Measurements from ENCODE around the gene CALN1. TPM values are rescaled to one million over a fixed set of nuclear protein-coding genes. Genes with fewer than 3 reads are reported as not detected.

CALN1 gene
- total RNA-seq, 2 donors from 2014 or later = 4.3 to 6.9 TPM

GRCh38 chr7:72170475-72170874, 241.7 kb downstream of the CALN1 start:
- no peaks in the 10 kb centered on the region for H3K27me3 ChIP-seq (ENCODE audit: control insufficient read depth, insufficient read depth, low read length, poor library complexity, severe bottlenecking)
- H3K4me1 Mint-ChIP-seq = no peaks in the 10 kb centered on the region
- no peak overlapping the region for H3K4me3 ChIP-seq (ENCODE audit: low read length)
- peaks cover 26% of the 10 kb centered on the region for H3K9me3 ChIP-seq (ENCODE audit: control insufficient read depth, low read length)
- no peak overlapping the region for H3K9ac ChIP-seq (ENCODE audit: extremely low read depth, low read length, poor library complexity, severe bottlenecking)
- peaks cover 8% of the 10 kb centered on the region for H3K36me3 Mint-ChIP-seq (ENCODE audit: low read depth)
- no peak overlapping the region for H3K27ac ChIP-seq (ENCODE audit: low read depth, low read length)
- 90 to 93% methylated on average over 3 of the region's 3 CpGs for WGBS, 2 experiments (ENCODE audit: insufficient coverage in 1 of 2, insufficient read length in 1 of 2)
- TF ChIP-seq, protein P1, sequence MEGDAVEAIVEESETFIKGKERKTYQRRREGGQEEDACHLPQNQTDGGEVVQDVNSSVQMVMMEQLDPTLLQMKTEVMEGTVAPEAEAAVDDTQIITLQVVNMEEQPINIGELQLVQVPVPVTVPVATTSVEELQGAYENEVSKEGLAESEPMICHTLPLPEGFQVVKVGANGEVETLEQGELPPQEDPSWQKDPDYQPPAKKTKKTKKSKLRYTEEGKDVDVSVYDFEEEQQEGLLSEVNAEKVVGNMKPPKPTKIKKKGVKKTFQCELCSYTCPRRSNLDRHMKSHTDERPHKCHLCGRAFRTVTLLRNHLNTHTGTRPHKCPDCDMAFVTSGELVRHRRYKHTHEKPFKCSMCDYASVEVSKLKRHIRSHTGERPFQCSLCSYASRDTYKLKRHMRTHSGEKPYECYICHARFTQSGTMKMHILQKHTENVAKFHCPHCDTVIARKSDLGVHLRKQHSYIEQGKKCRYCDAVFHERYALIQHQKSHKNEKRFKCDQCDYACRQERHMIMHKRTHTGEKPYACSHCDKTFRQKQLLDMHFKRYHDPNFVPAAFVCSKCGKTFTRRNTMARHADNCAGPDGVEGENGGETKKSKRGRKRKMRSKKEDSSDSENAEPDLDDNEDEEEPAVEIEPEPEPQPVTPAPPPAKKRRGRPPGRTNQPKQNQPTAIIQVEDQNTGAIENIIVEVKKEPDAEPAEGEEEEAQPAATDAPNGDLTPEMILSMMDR (conservative IDR thresholded peaks at IDR 0.05) = no peak
- H3K9me3 Mint-ChIP-seq = peaks cover 24% of the 10 kb centered on the region
- no peaks in the 10 kb centered on the region for H3K4me1 ChIP-seq (ENCODE audit: control insufficient read depth, insufficient read depth, low read length)
- H3K27ac Mint-ChIP-seq = no peak overlapping the region
- DNase-seq = no peak
- H3K4me3 Mint-ChIP-seq = no peak overlapping the region
- no peaks in the 10 kb centered on the region for H3K36me3 ChIP-seq (ENCODE audit: control insufficient read depth, insufficient read depth, low read length)
- no peaks in the 10 kb centered on the region for H3K27me3 Mint-ChIP-seq (ENCODE audit: insufficient read depth)

DNA sequence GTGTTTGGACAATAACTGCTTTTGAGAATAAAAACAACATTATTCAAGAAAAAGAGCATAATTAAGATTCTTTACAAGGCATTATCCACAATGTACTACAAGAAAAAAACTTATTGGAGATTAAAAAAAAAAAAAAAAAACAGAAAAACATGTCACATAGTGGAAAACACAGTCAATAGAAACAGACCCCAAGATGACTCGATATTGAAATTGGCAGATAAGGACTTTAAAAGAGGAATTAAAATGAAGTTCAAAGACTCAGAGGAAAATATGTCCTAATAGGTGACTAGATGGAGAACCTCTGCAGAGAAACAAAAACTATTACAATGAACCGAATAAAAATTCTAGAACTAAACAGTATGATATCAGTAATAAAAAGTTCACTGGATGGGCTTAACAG, 248.9 kb downstream of the CALN1 start:
- no peak overlapping the region for H3K27ac Mint-ChIP-seq
- Histone ChIP-seq H3K27ac (ENCODE audit: low read depth, low read length) (no peak overlapping the region), H3K36me3 (ENCODE audit: control insufficient read depth, insufficient read depth, low read length) (no peaks in the 10 kb centered on the region), H3K4me1 (ENCODE audit: control insufficient read depth, insufficient read depth, low read length) (no peaks in the 10 kb centered on the region), H3K9ac (ENCODE audit: extremely low read depth, low read length, poor library complexity, severe bottlenecking) (no peak overlapping the region), H3K9me3 (ENCODE audit: control insufficient read depth, low read length) (peaks cover 26% of the 10 kb centered on the region), H3K4me3 (ENCODE audit: low read length) (no peak overlapping the region), H3K27me3 (ENCODE audit: control insufficient read depth, insufficient read depth, low read length, poor library complexity, severe bottlenecking) (no peaks in the 10 kb centered on the region)
- H3K4me3 Mint-ChIP-seq = no peak overlapping the region
- TF ChIP-seq, protein P1 (conservative IDR thresholded peaks at IDR 0.05) = no peak
- DNase-seq = no peak
- peaks cover 25% of the 10 kb centered on the region for H3K9me3 Mint-ChIP-seq
- peaks cover 2% of the 10 kb centered on the region for H3K36me3 Mint-ChIP-seq (ENCODE audit: low read depth)
- no peaks in the 10 kb centered on the region for H3K4me1 Mint-ChIP-seq
- 98 to 100% methylated on average over 1 to 2 of the region's 2 CpGs for WGBS, 2 experiments (ENCODE audit: insufficient coverage in 1 of 2, insufficient read length in 1 of 2)
- no peaks in the 10 kb centered on the region for H3K27me3 Mint-ChIP-seq (ENCODE audit: insufficient read depth)

GRCh38 chr7:72161534-72161933, 250.6 kb downstream of the CALN1 start:
- WGBS, 2 experiments (ENCODE audit: insufficient coverage in 1 of 2, insufficient read length in 1 of 2) = 53 to 100% methylated on average over 1 to 5 of the region's 6 CpGs
- H3K27ac ChIP-seq (ENCODE audit: low read depth, low read length) = no peak overlapping the region
- Mint-ChIP-seq H3K4me1 (no peaks in the 10 kb centered on the region), H3K27me3 (ENCODE audit: insufficient read depth) (no peaks in the 10 kb centered on the region), H3K36me3 (ENCODE audit: low read depth) (peaks cover 2% of the 10 kb centered on the region), H3K4me3 (no peak overlapping the region), H3K9me3 (peaks cover 25% of the 10 kb centered on the region), H3K27ac (no peak overlapping the region)
- no peak overlapping the region for H3K9ac ChIP-seq (ENCODE audit: extremely low read depth, low read length, poor library complexity, severe bottlenecking)
- no peaks in the 10 kb centered on the region for H3K4me1 ChIP-seq (ENCODE audit: control insufficient read depth, insufficient read depth, low read length)
- peak; percentile 86 for DNase-seq
- TF ChIP-seq, protein P1 (conservative IDR thresholded peaks at IDR 0.05) = peak; percentile 68
- H3K36me3 ChIP-seq (ENCODE audit: control insufficient read depth, insufficient read depth, low read length) = no peaks in the 10 kb centered on the region
- H3K4me3 ChIP-seq (ENCODE audit: low read length) = no peak overlapping the region
- H3K9me3 ChIP-seq (ENCODE audit: control insufficient read depth, low read length) = peaks cover 26% of the 10 kb centered on the region
- no peaks in the 10 kb centered on the region for H3K27me3 ChIP-seq (ENCODE audit: control insufficient read depth, insufficient read depth, low read length, poor library complexity, severe bottlenecking)

All from endodermal cell (in vitro differentiated cells).